H54 (cell line): ENCODE data around the gene PBOV1.

ENCODE experiments used
- DNase-seq: peaks from one replicate; pipeline ENCODE4 v3.0.0; 2011; ENCODE audit warnings: low spot score, mixed read lengths; ENCODE audit not compliant: insufficient read length
- FAIRE-seq: peaks from 3 replicates; lab custom pipeline; 2011; peaks lifted over from hg19 to GRCh38; lab: Jason Lieb, UNC
- POLR2A ChIP-seq: IDR thresholded peaks from 2 replicates; pipeline ENCODE4 v1.6.1; 2011; ENCODE audit warnings: low read depth, mild to moderate bottlenecking, low read length

PBOV1 gene

DNA sequence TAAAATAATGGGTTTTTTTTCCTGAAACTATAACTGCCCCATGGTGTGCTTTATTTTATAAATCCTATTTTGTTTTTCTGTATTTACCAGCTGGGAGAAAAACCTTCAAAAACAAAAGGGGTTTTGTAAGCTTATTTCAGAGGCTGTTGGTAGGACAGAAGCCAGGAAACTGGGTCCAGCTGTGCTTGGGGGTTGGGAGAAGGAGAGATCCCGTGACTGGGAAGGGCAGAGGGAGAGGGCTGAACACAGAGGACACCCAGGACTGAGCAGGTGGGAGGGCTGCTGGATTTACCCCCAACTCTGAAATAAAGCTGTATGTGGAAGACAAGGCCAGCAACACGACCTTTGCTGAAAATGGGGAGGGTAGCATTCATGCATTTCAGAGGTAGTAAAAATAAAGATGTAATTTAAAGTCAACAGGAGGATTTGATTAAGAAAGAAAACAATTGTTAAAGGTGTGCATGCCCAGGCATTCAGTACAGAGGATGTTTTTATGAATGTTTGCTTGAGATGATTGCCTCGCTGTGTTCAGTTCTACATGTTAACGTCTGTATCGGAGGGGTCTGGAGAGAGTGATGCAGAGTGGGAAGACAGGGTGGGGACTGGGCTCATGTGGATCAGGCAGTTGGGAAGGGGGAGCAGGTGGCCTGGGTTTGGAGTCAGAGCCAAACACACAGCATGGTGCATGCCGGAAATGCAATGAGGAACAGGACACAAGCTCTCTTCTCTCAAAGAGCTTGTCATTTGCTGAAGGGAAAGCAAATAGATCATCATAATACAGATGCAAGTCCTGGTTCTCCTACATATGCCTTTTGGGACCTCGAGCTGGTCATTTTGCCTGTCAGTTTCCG is 35.1 kb downstream of the PBOV1 start:
- DNase-seq (no peak), FAIRE-seq (no peak)
- TF ChIP-seq POLR2A: no peak

DNA sequence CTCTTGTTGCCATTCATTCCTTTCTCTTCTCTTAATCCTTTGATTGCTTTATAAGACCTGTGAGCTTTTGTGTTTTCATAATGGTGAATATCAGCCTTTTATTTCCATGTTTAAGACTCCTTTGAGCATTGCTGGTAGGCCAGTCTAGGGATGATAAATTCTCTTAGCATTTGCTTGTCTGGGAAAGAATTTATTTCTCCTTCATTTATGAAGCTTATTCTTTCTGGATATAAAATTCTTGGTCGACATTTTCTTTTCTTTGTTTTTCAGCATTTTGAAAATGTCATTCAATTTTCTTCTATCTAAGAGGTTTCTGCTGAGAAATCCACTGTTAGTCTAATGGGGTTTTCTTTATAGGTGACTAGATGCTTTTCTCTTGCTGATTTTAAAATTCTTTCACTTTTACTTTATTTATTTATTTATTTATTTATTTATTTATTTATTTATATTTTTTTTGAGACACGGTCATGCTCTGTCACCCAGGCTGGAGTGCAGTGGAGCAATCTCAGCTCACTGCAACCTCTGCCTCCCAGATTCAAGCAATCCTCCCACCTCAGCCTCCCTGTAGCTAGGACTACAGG is 41.5 kb downstream of the PBOV1 start:
- no peak for DNase-seq
- FAIRE-seq: no peak
- no peak for TF ChIP-seq POLR2A

DNA sequence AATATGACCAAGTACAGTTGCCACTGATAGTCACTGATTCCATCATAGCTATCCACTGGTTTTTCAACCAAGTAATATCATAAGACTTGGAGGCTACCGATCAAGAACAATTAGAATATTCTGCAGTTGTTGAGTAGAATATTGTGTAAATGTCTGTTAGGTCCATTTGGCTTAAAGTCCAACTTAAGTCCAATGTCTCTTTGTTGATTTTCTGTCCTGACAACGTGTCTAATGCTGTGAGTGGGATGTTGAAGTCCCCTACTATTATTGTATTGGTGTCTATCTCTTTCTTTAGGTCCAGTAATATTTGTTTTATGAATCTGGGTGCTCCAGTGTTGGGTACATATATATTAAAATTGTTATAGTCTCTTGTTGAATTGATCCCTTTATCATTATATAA is 42.7 kb downstream of the PBOV1 start:
- DNase-seq (no peak), FAIRE-seq (no peak)
- no peak for TF ChIP-seq POLR2A
